Measurements from ENCODE around the gene BEAN1.
"Not testable (repeated sequence)": the region's sequence is repeated elsewhere in the genome, so short reads cannot be mapped to it uniquely, and the experiment has no call there.

The BEAN1 gene

GRCh38 chr16:66458292-66458691, 31.2 kb downstream of the BEAN1 start:
- TF ChIP-seq, protein P1, sequence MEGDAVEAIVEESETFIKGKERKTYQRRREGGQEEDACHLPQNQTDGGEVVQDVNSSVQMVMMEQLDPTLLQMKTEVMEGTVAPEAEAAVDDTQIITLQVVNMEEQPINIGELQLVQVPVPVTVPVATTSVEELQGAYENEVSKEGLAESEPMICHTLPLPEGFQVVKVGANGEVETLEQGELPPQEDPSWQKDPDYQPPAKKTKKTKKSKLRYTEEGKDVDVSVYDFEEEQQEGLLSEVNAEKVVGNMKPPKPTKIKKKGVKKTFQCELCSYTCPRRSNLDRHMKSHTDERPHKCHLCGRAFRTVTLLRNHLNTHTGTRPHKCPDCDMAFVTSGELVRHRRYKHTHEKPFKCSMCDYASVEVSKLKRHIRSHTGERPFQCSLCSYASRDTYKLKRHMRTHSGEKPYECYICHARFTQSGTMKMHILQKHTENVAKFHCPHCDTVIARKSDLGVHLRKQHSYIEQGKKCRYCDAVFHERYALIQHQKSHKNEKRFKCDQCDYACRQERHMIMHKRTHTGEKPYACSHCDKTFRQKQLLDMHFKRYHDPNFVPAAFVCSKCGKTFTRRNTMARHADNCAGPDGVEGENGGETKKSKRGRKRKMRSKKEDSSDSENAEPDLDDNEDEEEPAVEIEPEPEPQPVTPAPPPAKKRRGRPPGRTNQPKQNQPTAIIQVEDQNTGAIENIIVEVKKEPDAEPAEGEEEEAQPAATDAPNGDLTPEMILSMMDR (IDR thresholded peaks at IDR 0.05; ENCODE audit: low read depth, low read length): no peak
- DNase-seq (ENCODE audit: low read depth, low spot score): no peak
- in situ Hi-C loops (cut with HindIII; ENCODE audit: low sequenced_read_pairs): no loop called here
- H3K4me3 ChIP-seq (ENCODE audit: low read depth, low read length): no peak overlapping the region

- no peak overlapping the region for H3K4me3 ChIP-seq (ENCODE audit: low read depth, low read length)
- no peak for DNase-seq (ENCODE audit: low read depth, low spot score)
- in situ Hi-C loops (cut with HindIII; ENCODE audit: low sequenced_read_pairs): no loop called here
- TF ChIP-seq, protein P1 (IDR thresholded peaks at IDR 0.05; ENCODE audit: low read depth, low read length): no peak
Observed at GRCh38 chr16:66458853-66459252, 31.8 kb downstream of the BEAN1 start.

DNA sequence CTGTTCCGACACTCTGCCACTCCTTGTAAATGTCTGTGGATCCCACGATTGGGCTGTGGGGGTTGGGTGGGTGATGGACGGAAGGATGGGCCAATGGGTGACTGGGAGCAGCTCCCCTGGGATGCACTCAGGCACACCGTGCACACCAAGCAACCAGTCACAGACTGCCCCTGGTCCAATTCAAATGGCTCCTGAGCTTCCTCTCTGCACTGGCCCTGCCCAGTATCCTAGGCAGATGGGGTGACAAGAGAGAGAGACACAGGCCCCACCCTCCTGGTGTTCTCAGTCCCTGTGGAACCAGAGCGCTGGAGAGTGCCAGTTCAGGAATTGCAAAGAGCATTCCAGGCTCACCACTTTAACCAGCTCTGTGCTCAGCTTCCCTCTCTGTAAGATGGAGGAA, 32.8 kb downstream of the BEAN1 start:
- no peak for DNase-seq (ENCODE audit: low read depth, low spot score)
- TF ChIP-seq, protein P1 (IDR thresholded peaks at IDR 0.05; ENCODE audit: low read depth, low read length): no peak
- H3K4me3 ChIP-seq (ENCODE audit: low read depth, low read length): no peak overlapping the region
- in situ Hi-C loops (cut with HindIII; ENCODE audit: low sequenced_read_pairs): no loop called here

- DNase-seq (ENCODE audit: low read depth, low spot score): no peak
- in situ Hi-C loops (cut with HindIII; ENCODE audit: low sequenced_read_pairs): no loop called here
- TF ChIP-seq, protein P1 (IDR thresholded peaks at IDR 0.05; ENCODE audit: low read depth, low read length): no peak
- no peak overlapping the region for H3K4me3 ChIP-seq (ENCODE audit: low read depth, low read length)
Observed at GRCh38 chr16:66460703-66461102, 33.6 kb downstream of the BEAN1 start.

GRCh38 chr16:66462912-66463311, 35.8 kb downstream of the BEAN1 start:
- in situ Hi-C loops (cut with HindIII; ENCODE audit: low sequenced_read_pairs): no loop called here
- no peak overlapping the region for H3K4me3 ChIP-seq (ENCODE audit: low read depth, low read length)
- peak; percentile 44 for DNase-seq (ENCODE audit: low read depth, low spot score)
- TF ChIP-seq, protein P1 (IDR thresholded peaks at IDR 0.05; ENCODE audit: low read depth, low read length): no peak

DNA sequence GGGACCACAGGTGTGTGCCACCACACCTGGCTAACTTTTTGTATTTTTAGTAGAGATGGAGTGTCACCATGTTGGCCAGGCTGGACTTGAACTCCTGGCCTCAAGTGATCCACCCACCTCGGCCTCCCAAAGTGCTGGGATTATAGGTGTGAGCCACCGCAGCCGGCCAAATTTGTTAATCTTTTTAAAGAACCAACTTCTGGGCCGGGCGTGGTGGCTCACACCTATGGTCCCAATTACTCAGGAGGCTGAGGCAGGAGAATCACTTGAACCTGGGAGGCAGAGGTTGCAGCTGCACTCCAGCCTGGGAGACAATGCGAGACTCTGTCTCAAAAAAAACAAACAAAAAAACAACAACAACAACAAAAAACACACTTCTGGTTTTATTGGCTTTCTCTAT, 38.9 kb downstream of the BEAN1 start:
- H3K4me3 ChIP-seq (ENCODE audit: low read depth, low read length); in situ Hi-C loops (cut with HindIII; ENCODE audit: low sequenced_read_pairs); DNase-seq (ENCODE audit: low read depth, low spot score): not testable (repeated sequence)

- DNase-seq (ENCODE audit: low read depth, low spot score); in situ Hi-C loops (cut with HindIII; ENCODE audit: low sequenced_read_pairs); H3K4me3 ChIP-seq (ENCODE audit: low read depth, low read length): not testable (repeated sequence)
Observed at GRCh38 chr16:66466636-66467035, 39.5 kb downstream of the BEAN1 start.

DNA sequence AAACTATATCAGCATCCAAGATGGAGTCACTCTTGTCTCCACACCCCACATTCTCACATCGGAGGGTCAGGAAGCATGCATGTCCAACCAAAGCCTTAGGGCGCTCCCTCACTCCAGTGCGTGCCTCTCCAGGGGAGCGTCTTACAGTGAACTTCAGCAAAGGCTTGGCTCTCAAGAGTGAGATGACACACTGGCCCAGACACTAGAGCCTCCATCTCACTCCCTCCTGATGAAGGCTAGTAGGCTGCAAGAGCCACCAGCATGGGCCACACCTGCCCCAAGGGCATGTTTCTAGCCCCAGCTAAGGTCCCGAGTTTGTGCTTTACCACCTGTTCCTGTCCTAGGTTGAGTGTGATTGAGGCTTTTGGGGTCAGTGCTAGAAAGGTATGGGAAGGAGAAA, 40.5 kb downstream of the BEAN1 start:
- no peak for DNase-seq (ENCODE audit: low read depth, low spot score)
- TF ChIP-seq, protein P1 (IDR thresholded peaks at IDR 0.05; ENCODE audit: low read depth, low read length): no peak
- H3K4me3 ChIP-seq (ENCODE audit: low read depth, low read length): no peak overlapping the region
- in situ Hi-C loops (cut with HindIII; ENCODE audit: low sequenced_read_pairs): no loop called here
